GM13977 (cell line): ENCODE measurements around the gene GDF10.

Source experiments
- DNase-seq: peaks from one replicate; pipeline ENCODE4 v3.0.0; 2012; ENCODE audit warnings: low spot score
- in situ Hi-C: fragments of 300-500 bp; cut with MboI; formaldehyde crosslinking; loops from one replicate; pipeline ENCODE4 v1.12.0; 2022; ENCODE audit warnings: low sequenced_read_pairs, low pct_unique_long_range_greater_than_20kb, mixed read lengths, inconsistent platforms; ENCODE audit not compliant: unreplicated experiment
- TF ChIP-seq, protein P1 (sequence below): IDR thresholded peaks from 2 replicates; pipeline ENCODE4 v1.5.1; 2012; ENCODE audit warnings: mild to moderate bottlenecking, control low read depth; ENCODE audit not compliant: insufficient read depth; ENCODE audit errors: extremely low read depth, missing control alignments

The GDF10 gene

DNA sequence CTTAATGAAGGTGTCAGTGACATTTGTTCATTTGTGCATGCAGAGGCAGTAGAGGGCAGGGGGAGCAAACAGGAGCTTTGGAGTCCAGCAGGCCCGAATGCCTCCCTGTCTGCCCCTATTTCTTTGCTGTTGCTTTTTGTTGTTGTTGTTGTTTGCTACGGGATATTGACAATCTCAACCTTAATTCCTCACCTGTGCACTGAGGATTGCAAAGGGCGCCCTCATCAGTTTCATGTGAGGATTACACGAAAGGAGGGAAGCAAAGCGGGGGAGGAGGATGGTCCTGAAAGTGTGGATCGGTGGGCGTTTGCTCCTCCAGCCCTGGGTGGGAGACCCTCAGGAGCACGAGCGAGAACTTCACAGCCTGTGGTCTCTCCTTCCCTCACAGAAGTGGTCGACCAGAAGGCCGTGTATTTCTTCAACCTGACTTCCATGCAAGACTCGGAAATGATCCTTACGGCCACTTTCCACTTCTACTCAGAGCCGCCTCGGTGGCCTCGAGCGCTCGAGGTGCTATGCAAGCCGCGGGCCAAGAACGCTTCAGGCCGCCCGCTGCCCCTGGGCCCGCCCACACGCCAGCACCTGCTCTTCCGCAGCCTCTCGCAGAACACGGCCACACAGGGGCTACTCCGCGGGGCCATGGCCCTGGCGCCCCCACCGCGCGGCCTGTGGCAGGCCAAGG, 9.6 kb downstream of the GDF10 start:
- TF ChIP-seq, protein P1, sequence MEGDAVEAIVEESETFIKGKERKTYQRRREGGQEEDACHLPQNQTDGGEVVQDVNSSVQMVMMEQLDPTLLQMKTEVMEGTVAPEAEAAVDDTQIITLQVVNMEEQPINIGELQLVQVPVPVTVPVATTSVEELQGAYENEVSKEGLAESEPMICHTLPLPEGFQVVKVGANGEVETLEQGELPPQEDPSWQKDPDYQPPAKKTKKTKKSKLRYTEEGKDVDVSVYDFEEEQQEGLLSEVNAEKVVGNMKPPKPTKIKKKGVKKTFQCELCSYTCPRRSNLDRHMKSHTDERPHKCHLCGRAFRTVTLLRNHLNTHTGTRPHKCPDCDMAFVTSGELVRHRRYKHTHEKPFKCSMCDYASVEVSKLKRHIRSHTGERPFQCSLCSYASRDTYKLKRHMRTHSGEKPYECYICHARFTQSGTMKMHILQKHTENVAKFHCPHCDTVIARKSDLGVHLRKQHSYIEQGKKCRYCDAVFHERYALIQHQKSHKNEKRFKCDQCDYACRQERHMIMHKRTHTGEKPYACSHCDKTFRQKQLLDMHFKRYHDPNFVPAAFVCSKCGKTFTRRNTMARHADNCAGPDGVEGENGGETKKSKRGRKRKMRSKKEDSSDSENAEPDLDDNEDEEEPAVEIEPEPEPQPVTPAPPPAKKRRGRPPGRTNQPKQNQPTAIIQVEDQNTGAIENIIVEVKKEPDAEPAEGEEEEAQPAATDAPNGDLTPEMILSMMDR: peak; percentile 41
- DNase-seq: no peak

DNA sequence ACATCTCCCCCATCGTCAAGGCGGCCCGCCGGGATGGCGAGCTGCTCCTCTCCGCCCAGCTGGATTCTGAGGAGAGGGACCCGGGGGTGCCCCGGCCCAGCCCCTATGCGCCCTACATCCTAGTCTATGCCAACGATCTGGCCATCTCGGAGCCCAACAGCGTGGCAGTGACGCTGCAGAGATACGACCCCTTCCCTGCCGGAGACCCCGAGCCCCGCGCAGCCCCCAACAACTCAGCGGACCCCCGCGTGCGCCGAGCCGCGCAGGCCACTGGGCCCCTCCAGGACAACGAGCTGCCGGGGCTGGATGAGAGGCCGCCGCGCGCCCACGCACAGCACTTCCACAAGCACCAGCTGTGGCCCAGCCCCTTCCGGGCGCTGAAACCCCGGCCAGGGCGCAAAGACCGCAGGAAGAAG, 10.1 kb downstream of the GDF10 start:
- TF ChIP-seq, protein P1: no peak
- DNase-seq: no peak
- in situ Hi-C loops: loop anchor here (10.0 kb wide), 1 partner anchor 285 kb away; no protein-coding TSS in a partner anchor

More for the DNA sequence above, 9.6 kb downstream of the GDF10 start:
- in situ Hi-C loops: loop anchor here (10.0 kb wide), 1 partner anchor 285 kb away; no protein-coding TSS in a partner anchor

DNA sequence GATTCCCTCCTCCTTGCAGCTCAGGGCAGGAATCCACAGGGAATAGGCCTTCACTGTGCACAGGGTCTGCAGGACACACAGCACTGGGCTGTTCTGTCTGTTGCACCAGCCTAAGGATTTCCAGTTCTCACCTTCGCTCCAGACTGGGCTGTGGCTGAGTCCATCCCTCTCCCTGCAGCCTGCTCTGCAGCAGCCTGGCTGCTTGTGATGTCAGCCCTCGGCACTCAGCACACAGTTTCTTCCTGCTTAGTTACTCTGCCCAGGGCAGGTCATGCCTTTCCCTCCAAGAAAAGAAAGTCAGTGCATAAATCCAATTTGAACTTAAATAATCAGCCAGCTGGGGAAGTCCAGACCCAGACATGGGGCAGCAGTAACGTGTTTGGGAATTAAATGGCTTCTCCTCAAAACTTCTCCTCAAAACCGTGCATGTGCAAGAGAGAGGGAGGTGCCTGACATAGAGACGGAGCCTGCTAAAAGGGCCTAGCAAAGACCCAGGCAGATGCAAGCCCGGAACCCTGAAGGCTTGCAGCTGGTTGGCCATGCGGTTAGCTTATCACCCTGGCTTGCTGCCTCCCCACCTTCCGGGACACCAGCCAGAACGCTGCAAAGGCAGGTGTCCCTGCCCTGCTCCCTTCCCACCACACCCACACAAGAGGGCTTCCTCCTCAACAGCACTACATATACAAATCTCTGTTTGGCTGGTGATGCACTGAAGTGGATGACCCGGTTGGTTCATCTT, 11.4 kb downstream of the GDF10 start:
- in situ Hi-C loops: loop anchor here (10.0 kb wide), 1 partner anchor 287 kb away; no protein-coding TSS in a partner anchor
- no peak for DNase-seq
- TF ChIP-seq, protein P1: no peak

DNA sequence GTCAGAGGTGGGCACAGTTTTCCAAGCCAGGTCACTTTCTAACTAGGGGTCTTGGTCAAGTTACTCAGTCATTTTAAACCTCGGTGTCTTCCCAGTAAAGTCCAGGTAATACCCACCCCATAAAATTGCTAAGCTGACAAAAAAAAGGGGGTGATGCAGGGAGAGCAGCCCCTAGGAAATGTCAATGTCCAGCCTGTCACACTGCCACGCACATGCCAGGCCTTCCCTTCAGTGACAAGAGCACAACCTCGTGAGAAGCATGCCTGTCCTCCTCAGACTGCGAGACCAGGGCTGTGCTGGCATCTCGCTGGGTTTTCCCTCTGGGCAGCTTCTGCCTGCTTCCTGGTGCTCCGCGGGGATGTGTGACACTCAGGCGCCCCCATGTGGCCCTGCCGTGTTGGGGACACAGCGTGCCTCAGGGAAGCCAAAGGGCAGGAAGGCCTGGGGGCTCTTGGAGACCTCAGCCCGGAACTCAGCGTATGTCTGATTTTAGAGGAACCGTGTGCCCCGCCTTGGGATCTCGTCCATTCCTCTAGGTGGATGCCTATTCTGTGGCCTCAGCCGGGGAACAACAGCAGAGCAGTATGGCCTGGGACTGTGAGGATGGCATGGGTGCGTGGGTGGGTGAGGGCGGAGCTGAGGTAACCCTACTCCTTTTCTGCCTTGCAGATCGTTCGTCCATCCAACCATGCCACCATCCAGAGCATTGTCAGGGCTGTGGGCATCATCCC, 12.1 kb downstream of the GDF10 start:
- in situ Hi-C loops: loop anchor here (10.0 kb wide), 1 partner anchor 287 kb away; no protein-coding TSS in a partner anchor
- TF ChIP-seq, protein P1: peak; percentile 96
- DNase-seq: peak; percentile 85

DNA sequence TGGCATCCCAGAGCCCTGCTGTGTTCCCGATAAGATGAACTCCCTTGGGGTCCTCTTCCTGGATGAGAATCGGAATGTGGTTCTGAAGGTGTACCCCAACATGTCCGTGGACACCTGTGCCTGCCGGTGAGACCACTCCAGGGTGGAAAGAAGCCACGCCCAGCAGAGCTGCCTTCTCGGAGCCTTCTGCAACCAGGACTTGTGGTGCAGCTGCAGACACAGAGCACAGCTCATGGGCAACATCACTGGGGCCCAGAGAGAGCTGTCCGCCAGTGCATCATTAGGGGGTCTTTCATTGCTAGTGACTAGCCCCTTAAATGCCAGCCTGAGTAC, 12.6 kb downstream of the GDF10 start:
- in situ Hi-C loops: loop anchor here (10.0 kb wide), 1 partner anchor 288 kb away; no protein-coding TSS in a partner anchor
- TF ChIP-seq, protein P1: no peak
- no peak for DNase-seq

DNA sequence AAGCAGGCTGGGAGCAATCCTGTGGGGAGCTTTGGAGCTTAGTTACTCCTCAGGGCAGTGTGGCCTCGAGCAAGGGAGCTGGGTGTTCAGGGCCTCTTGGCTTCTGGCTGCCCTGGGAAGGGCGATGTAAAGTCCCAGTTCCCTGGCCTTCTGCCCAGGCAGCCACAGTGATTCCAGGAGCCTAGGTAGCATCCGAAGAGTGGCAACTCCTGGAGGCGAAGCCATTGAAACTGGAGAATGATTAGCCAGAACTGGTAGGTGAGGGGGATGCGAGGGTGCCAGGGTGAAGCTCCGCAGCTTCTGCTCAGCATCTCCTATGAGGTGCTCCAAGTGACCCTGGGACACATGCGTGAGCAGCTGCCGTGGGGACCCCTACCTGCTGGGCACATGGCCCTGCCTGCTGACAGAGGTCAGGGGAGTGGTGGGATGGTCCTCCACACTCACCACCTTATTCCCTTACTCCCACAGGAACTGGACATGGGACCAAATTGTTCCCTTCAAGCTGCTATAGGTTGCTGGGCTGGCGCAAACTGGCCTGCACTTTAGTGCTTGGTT, 14.5 kb downstream of the GDF10 start:
- no peak for DNase-seq

More for the DNA sequence above, 14.5 kb downstream of the GDF10 start:
- TF ChIP-seq, protein P1: no peak
- in situ Hi-C loops: loop anchor here (10.0 kb wide), 1 partner anchor 290 kb away; no protein-coding TSS in a partner anchor
